DMS53 treated with DMSO at 0.1 percent for 48 hours (cell line): Measurements from ENCODE around the gene MVB12B.

Experiments used
- DNase-seq: peaks from one replicate; lab custom pipeline; 2025; ENCODE audit not compliant: unreplicated experiment; lab: John Stamatoyannopoulos, UW

Gene MVB12B

DNA sequence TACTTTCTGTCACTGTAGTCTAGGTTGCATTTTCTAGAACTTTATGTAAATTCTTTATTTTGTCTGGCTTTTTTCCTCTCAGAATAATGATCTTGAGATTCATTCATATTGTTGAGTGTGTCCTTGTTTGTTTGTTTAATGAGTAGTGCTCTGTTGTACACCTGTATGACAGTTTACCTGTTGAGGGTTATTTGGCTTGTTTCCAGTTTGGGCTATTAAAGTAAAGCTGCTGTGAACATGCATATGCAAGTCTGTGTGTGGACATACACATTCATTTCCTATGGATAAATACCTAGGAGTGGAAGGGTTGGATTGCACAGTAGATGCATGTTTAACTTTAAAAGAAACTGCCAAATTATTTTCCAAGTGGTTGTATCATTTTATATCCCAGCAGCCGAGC, 30.4 kb downstream of the MVB12B start:
- DNase-seq, result peak; percentile 36

DNA sequence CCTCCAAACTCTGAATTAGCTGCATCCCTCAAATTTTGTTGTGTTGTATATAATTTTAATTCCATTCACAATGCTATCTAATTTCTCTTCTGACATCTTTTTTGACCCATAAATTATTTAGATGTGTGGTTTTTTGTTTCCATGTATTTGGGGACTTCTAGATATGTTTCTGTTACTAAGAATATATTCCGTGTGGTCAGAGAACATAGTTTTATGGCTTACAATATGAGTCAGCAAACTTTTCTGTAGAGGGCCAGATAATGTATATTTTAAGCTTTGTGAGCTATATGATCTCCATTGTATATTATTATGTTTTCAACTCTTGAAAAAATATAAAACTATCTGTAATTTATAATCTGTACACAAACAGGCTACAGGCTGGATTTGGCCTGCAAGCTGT, 33.4 kb downstream of the MVB12B start:
- DNase-seq, result no peak

DNA sequence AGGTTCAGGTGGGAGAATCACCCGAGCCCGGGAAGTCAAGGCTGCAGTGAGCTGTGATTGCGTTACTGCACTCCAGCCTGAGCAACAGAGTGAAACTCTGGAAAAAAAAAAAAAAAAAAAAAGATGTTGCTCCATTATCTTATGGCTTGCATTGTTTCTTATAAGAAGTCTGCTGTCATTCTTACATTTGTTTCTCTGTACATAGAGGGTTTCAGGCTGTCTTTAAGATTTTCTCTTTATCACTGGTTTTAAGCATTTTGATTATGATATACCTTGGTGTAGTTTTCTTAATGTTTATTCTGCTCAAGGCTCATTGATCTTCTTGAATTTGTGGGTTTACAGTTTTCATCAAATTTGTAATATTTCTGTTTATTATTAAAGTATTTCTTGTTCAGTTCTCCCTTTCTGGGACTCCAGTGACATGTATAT, 35.2 kb downstream of the MVB12B start:
- DNase-seq, result no peak

- DNase-seq, result no peak
Observed at GRCh38 chr9:126363250-126363649, 36.6 kb downstream of the MVB12B start.

GRCh38 chr9:126363847-126364671, 37.4 kb downstream of the MVB12B start:
- peak; percentile 79 for DNase-seq

- no peak for DNase-seq
Observed at GRCh38 chr9:126365780-126366179, 39.2 kb downstream of the MVB12B start.

DNA sequence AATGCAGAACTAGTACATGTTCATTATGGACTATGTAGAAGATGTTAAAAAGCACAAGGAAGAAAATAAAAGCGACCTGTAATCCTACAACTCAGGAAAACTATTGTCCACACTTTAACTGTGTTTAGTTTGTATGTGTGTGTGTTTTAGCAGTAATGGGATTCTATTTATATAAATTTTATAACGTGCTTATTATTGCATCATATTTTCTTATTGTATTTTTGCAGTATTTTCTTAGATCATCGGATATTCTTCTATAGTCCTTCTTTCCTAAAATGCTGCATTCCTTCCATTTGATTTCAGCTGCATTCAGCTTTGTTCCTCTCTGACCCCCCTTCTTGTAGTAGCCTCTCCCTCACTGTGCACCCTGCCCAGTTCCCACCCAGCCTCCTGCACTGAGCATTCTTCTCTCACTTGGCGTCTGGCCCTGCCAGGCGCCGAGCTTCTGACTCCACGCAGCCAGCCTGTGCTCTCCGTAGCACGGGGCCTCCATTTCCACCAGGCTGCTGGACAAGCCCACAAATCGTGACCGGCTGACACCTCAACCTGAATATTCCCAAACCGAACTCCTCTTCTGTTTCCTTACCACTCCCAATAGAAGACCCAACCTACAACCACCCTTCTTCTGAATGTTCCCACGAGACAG, 39.9 kb downstream of the MVB12B start:
- no peak for DNase-seq

GRCh38 chr9:126367139-126367538, 40.5 kb downstream of the MVB12B start:
- DNase-seq, result no peak

GRCh38 chr9:126367616-126368015, 41.0 kb downstream of the MVB12B start:
- no peak for DNase-seq

GRCh38 chr9:126368020-126368419, 41.4 kb downstream of the MVB12B start:
- no peak for DNase-seq

DNA sequence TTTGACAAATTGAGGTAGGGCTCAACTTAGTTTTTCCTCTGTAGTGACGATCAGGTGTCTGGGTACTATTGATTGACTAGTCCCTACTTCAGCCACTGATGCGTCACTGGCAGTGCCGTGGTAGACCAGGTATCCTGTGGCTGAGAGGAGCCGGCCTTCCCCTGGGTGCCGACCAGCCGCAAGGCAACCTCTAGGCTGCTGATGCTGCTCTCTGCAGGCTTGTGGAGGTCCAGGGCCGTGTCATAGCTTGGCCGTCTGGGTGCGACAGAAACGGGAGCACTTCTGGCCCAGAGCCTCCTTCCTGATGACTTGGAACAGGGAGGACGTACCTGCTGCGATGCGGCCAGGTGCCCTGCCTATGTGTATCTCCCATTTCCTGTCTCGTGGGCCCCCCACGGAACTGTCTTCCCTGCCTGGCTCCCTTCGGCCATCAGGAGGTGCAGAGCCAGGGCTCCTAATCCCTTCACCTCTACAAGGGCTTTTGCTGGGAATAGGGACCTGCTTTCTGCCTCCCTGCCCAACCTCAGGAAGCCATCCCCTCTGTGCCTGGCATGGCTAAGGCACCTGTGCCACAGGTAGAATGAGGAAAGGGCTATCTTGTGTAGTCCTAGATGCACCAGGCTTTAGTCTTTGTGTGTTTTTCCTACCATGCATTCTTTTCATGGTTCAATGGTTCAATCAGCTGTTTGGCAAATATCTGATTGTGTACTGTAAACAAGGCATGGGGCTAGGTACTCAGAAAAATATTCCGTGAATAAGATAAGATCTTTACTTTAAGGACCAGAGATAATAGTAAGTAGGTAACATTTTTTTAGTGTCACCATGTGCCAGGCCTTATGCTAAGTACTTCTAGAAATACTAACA, 44.6 kb downstream of the MVB12B start:
- DNase-seq, result no peak

GRCh38 chr9:126372716-126373115, 46.1 kb downstream of the MVB12B start:
- no peak for DNase-seq

DNA sequence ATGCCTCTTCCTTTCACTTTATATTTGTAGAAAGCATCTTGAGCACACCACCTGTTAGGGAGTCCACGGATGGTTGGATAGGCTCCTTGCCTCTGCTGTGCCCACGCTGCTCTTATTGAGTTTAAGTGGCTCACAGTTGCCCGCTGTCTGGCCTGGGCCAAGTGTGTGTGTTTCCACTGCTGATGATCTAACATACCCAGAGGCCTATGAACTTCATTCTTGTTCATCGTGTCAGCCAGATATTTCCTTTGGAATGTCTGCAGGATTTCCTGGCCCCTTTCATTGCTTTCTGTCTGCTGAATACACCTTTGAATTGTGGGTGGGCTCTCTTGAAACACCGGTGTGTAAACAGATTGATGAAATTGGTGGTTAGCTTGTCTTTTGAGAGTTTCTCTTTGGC, 46.6 kb downstream of the MVB12B start:
- no peak for DNase-seq

DNA sequence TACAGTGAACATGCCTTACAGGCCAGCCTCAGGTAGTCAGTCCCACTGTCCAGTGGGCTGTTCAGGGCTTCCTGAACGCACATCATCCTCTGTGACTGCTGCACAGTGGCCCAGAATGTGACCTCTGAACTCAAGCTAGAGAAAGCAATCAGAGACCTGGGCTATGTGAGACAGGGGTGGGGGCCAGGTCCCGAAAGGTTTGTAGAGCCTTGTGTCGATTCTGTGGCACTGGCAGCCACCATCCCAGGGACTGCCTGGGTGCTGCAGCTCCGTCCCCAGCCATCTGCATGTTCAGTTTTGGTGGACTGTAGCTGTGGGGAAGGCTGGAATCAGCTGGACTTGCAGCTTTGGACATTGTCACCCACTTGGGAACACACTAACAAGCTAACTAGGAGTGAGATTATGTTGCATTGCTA, 47.7 kb downstream of the MVB12B start:
- no peak for DNase-seq

GRCh38 chr9:126375386-126375785, 48.8 kb downstream of the MVB12B start:
- DNase-seq, result no peak

DNA sequence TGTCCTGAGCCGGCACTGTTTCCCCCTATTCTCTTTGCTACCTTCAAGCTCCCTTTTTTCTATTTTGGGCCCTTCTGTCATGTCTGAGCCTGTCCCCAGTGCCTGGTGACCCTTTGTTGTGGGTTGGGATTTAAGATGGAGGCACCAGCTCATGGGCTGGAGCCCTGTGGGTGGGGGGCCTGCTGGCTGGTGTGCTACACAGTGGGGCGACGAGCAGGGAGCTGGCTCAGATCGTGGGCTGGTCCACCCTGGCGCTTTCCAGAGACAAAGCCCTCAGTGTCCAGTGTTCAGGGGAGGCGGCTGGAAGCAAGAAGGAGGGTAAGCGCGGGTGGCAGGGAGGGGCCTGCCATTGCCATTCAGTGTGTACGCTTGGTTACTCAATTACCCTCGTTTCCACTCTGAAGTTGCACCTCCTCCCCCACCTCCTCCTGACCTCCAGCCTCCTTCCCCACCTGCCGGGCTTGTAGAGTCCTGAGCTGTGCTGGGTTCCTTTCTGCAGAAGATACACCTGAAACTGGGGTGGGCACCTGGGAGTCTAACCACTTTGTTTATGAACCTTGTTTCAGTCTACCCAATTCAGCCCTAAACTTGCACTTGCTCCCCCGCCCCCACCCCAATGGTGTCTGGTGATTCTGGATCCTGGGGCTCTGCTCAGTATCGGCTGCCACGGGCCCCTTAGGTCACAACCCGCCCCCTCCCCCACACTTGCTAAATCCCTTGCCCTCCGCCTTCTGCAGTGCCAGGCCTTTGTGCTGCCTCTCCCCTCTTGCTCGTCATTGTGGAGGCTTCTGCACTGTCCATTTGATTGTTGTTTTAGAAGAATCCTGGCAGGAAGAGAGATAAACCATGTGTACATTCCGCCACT, 49.9 kb downstream of the MVB12B start:
- no peak for DNase-seq

- DNase-seq, result no peak
Observed at GRCh38 chr9:126377176-126377509, 50.5 kb downstream of the MVB12B start.

DNA sequence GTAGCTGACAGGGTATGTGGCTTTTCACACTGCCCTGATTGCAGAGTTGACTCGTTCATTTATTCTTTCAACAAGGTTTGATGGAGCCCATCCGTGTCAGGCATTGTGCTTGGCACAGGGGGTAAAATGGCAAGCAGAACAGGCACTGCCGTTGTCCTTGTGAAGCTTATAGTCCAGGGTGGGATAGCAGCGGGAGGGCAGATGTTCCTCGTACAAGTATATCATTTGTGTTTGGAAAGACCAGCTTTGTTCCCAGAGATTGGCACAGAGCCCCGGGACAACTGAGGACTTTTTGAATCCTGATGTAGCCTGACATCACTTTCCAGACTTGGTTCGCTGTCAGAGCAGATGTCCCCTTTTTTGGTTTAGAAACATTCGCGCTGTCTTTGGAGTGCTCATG, 50.9 kb downstream of the MVB12B start:
- no peak for DNase-seq

DNA sequence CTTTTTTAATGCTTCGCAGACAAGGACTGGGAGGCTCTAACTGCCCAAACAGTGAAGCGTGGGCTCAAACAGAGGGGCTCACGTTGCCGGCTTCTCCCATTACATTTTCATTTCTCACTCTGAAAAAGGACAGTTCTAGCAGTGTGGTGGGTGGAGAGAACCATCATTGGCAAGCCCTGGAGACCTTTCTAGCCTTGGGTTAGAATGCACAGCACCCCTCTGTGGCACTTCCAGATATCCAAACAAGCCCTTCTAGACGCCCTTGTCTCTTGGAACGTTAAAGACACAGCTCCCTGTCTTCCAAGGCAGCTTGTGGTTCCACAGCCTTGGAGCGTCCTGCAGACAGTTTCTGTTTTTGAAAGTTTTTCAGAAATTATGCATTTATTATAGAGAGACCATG, 52.1 kb downstream of the MVB12B start:
- no peak for DNase-seq

DNA sequence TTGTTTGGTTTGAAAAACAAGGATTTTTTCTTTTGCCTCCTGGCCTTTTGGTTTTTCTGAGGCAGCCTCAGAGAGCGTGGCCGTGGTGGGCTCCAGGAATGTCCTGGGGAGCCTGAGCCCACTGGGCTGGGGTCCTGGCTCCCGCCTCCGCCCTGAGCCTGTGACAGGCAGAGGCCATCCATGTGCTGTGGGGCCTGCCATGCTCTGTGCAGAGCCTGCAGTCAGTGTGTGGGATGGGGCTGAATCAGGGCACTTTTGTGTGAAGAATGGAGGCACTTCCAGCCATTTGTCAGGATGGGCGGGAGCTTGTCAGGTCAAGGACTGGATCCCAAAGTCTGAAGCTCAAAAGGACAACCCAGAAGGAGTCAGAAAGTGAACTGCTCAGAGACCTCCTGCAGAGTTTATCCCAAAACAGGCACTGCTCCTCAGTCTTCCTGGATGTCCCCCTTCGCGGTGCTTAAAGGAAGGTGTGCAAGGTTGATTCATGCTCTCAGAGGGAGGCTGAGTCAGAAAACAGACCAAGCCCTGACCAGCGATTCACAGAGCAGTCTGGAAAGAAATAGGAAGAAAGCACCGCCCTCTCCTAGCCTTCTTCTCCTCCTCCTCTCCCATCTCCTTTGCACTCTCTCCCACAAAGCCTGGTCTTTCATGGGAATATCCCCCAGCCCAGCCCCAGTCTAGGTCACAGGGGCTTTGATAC, 53.2 kb downstream of the MVB12B start:
- DNase-seq, result no peak
